GM19351 (cell line): ENCODE results near the gene AKAP6.

ENCODE experiments used
- ATAC-seq: cut with Tn5 transposase; IDR thresholded peaks from one replicate; pipeline ENCODE4 v1.9.1; 2021; ENCODE audit warnings: mild to moderate bottlenecking, moderate library complexity; ENCODE audit not compliant: unreplicated experiment

AKAP6 gene

GRCh38 chr14:32329146-32329545 lies at the start of gene AKAP6:
Gene AKAP6 (plus strand): TSS chr14:32329298. CDS start chr14:32433494, 104,196 bp downstream.
- no peak for ATAC-seq

- no peak for ATAC-seq
These were observed 42.5 kb upstream of the AKAP6 start for GRCh38 chr14:32286602-32287001.

GRCh38 chr14:32296366-32296765 lies 32.7 kb upstream of the AKAP6 start:
- no peak for ATAC-seq

GRCh38 chr14:32298346-32298745 lies 30.8 kb upstream of the AKAP6 start:
- ATAC-seq: no peak

GRCh38 chr14:32300136-32300535 lies 29.0 kb upstream of the AKAP6 start:
- no peak for ATAC-seq

- no peak for ATAC-seq
These were observed 25.2 kb upstream of the AKAP6 start for GRCh38 chr14:32303865-32304264.

GRCh38 chr14:32304296-32304695 lies 24.8 kb upstream of the AKAP6 start:
- ATAC-seq: no peak

- ATAC-seq: no peak
These were observed 22.5 kb upstream of the AKAP6 start for GRCh38 chr14:32306549-32306948.

GRCh38 chr14:32307881-32308582 lies 21.1 kb upstream of the AKAP6 start:
- ATAC-seq: no peak

- no peak for ATAC-seq
These were observed 18.2 kb upstream of the AKAP6 start for GRCh38 chr14:32310876-32311275.

GRCh38 chr14:32311294-32312009 lies 17.6 kb upstream of the AKAP6 start:
- ATAC-seq: no peak

- ATAC-seq: no peak
These were observed 17.1 kb upstream of the AKAP6 start for GRCh38 chr14:32312010-32312331.

- ATAC-seq: no peak
These were observed 15.2 kb upstream of the AKAP6 start for GRCh38 chr14:32313844-32314376.

GRCh38 chr14:32318087-32318795 lies 10.9 kb upstream of the AKAP6 start:
- no peak for ATAC-seq

- ATAC-seq: no peak
These were observed 9.6 kb upstream of the AKAP6 start for GRCh38 chr14:32319368-32320049.

GRCh38 chr14:32324601-32325000 lies 4.5 kb upstream of the AKAP6 start:
- no peak for ATAC-seq

- ATAC-seq: no peak
These were observed 1.7 kb upstream of the AKAP6 start for GRCh38 chr14:32327255-32327961.

GRCh38 chr14:32329690-32330285 lies 690 bp downstream of the AKAP6 start:
- ATAC-seq: no peak

GRCh38 chr14:32330351-32331111 lies 1.4 kb downstream of the AKAP6 start:
- no peak for ATAC-seq
